Measurements from ENCODE around the gene CYSTM1. TPM values are rescaled to one million over a fixed set of nuclear protein-coding genes. Genes with fewer than 3 reads are reported as not detected.

CYSTM1 gene
- total RNA-seq, 1 experiment from 2014 or later = 93.5 TPM

DNA sequence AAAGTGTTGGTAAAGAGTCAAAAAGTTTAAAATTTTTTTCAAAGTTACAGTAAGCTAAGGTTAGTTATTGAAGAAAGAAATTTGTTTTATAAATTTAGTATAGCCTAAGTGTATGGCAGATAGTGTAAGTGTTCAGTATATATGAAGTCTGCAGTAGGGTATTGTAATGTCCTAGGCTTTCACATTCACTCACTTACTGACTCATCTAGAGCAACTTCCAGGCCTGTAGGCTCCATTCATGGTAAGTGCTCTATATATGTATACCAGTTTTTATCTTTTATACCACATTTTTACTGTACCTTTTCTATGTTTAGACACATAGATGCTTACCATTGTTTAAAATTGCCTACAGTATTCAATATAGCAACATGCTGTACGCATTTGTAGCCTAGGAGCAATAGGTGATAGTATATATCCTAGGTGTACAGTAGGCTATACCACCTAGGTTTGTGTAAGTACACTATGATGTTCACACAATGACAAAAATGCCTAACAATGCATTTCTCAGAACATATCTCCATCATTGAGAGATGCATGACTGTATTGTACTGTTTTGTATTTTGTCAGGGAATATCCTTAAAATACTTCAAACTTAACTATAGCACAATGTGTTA lies 38.5 kb downstream of the CYSTM1 start:
- Mint-ChIP-seq H3K36me3 (ENCODE audit: insufficient read depth, unreplicated experiment) (peaks cover 11% of the 10 kb centered on the region), H3K9me3 (ENCODE audit: unreplicated experiment) (no peaks in the 10 kb centered on the region), H3K27ac (ENCODE audit: unreplicated experiment) (no peak overlapping the region), H3K4me3 (ENCODE audit: unreplicated experiment) (no peak overlapping the region), H3K27me3 (ENCODE audit: insufficient read depth, unreplicated experiment) (no peaks in the 10 kb centered on the region), H3K4me1 (ENCODE audit: low read depth, unreplicated experiment) (peaks cover 24% of the 10 kb centered on the region)
- H3K9me3 ChIP-seq = no peaks in the 10 kb centered on the region
- DNase-seq = no peak
- no peak overlapping the region for H3K4me3 ChIP-seq (ENCODE audit: low read depth, low read length)
- no peak for TF ChIP-seq CTCF (IDR thresholded peaks at IDR 0.05; ENCODE audit: insufficient read depth in 1 of 2, low read depth in 1 of 2, low read length in 1 of 2, severe bottlenecking in 1 of 2, unreplicated experiment in 1 of 2)
- POLR2A ChIA-PET = no interaction called here
- H3K27me3 ChIP-seq (replicated peaks; ENCODE audit: control insufficient read depth, insufficient read depth, low read length) = no peaks in the 10 kb centered on the region
- CTCF ChIA-PET = no interaction called here
- no TSS peak for BruUV-seq (replicated peaks)
- H3K4me1 ChIP-seq = peaks cover 30% of the 10 kb centered on the region
- no peaks in the 10 kb centered on the region for H3K36me3 ChIP-seq (ENCODE audit: control insufficient read depth, insufficient read depth, low read length)
- intact Hi-C loops (cut with micrococcal nuclease; ENCODE audit: unreplicated experiment) = loop anchor here (10.0 kb wide), 1 partner anchor 431 kb away; the partner anchor contains the start of genes IK and NDUFA2

DNA sequence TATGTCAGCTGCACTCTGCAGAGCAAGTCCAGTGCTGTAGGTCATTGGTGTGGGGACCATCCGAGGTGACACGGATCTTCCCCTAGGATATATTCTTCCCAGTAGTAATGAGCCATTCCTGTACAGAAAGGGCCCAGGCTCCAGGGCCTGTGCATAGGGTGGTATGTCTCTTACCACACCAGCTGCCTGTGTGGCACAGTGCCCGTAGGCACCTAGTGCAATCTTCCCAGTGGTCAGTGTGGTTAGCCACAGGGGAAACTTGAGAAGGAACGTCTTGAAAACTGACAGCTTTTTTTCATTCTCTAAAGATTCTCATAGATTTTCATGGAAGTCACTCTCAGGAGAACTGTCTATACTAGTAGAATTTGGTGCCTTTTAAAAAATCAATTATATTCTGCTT lies 39.8 kb downstream of the CYSTM1 start:
- no peak for TF ChIP-seq CTCF (IDR thresholded peaks at IDR 0.05; ENCODE audit: insufficient read depth in 1 of 2, low read depth in 1 of 2, low read length in 1 of 2, severe bottlenecking in 1 of 2, unreplicated experiment in 1 of 2)
- no peaks in the 10 kb centered on the region for H3K27me3 Mint-ChIP-seq (ENCODE audit: insufficient read depth, unreplicated experiment)
- BruUV-seq (replicated peaks) = no TSS peak
- no peak overlapping the region for H3K4me3 ChIP-seq (ENCODE audit: low read depth, low read length)
- H3K4me1 Mint-ChIP-seq (ENCODE audit: low read depth, unreplicated experiment) = peaks cover 35% of the 10 kb centered on the region
- no peak for DNase-seq
- intact Hi-C loops (cut with micrococcal nuclease; ENCODE audit: unreplicated experiment) = loop anchor here (10.0 kb wide), 1 partner anchor 430 kb away; the partner anchor contains the start of genes IK and NDUFA2
- H3K4me3 Mint-ChIP-seq (ENCODE audit: unreplicated experiment) = no peak overlapping the region
- ChIA-PET CTCF (no interaction called here), POLR2A (no interaction called here)
- H3K27ac Mint-ChIP-seq (ENCODE audit: unreplicated experiment) = no peak overlapping the region
- no peaks in the 10 kb centered on the region for H3K36me3 ChIP-seq (ENCODE audit: control insufficient read depth, insufficient read depth, low read length)
- no peaks in the 10 kb centered on the region for H3K9me3 ChIP-seq
- H3K27me3 ChIP-seq (replicated peaks; ENCODE audit: control insufficient read depth, insufficient read depth, low read length) = no peaks in the 10 kb centered on the region
- H3K36me3 Mint-ChIP-seq (ENCODE audit: insufficient read depth, unreplicated experiment) = peaks cover 11% of the 10 kb centered on the region
- peaks cover 41% of the 10 kb centered on the region for H3K4me1 ChIP-seq
- no peaks in the 10 kb centered on the region for H3K9me3 Mint-ChIP-seq (ENCODE audit: unreplicated experiment)

DNA sequence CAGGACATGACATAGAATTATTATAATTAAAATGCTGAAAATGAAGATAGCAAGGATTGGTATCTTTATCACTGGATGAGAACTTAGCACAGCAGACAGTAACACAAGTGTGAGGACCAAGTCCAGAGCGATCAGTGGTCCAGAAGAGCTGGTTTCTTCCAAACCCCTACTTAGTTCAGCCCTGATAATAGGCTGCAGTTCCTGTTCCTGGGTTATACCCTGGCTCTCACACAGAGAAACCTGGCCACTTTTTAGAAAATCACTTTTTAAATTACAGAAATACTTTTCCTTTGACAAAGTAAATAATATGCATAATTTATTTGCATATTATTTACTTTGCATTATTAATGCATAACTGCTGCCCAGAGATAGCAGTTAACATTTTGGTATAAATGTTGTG lies 40.3 kb downstream of the CYSTM1 start:
- POLR2A ChIA-PET = no interaction called here
- DNase-seq = no peak
- H3K9me3 Mint-ChIP-seq (ENCODE audit: unreplicated experiment) = no peaks in the 10 kb centered on the region
- H3K36me3 Mint-ChIP-seq (ENCODE audit: insufficient read depth, unreplicated experiment) = peaks cover 11% of the 10 kb centered on the region
- no peaks in the 10 kb centered on the region for H3K9me3 ChIP-seq
- no TSS peak for BruUV-seq (replicated peaks)
- H3K4me1 ChIP-seq = peaks cover 45% of the 10 kb centered on the region
- no peaks in the 10 kb centered on the region for H3K27me3 ChIP-seq (replicated peaks; ENCODE audit: control insufficient read depth, insufficient read depth, low read length)
- H3K4me1 Mint-ChIP-seq (ENCODE audit: low read depth, unreplicated experiment) = peaks cover 39% of the 10 kb centered on the region
- no peaks in the 10 kb centered on the region for H3K27me3 Mint-ChIP-seq (ENCODE audit: insufficient read depth, unreplicated experiment)
- H3K36me3 ChIP-seq (ENCODE audit: control insufficient read depth, insufficient read depth, low read length) = no peaks in the 10 kb centered on the region
- no peak overlapping the region for H3K4me3 ChIP-seq (ENCODE audit: low read depth, low read length)
- CTCF ChIA-PET = interaction anchor here (0.6 to 1.5 kb wide), 2 partner anchors 71 to 131 kb away, joined by 4 read pairs; partner anchors contain the start of gene HBEGF
- H3K4me3 Mint-ChIP-seq (ENCODE audit: unreplicated experiment) = no peak overlapping the region
- no peak for TF ChIP-seq CTCF (IDR thresholded peaks at IDR 0.05; ENCODE audit: insufficient read depth in 1 of 2, low read depth in 1 of 2, low read length in 1 of 2, severe bottlenecking in 1 of 2, unreplicated experiment in 1 of 2)
- intact Hi-C loops (cut with micrococcal nuclease; ENCODE audit: unreplicated experiment) = loop anchor here (10.0 kb wide), 1 partner anchor 430 kb away; the partner anchor contains the start of genes IK and NDUFA2
- peak overlapping the region; percentile 41 for H3K27ac Mint-ChIP-seq (ENCODE audit: unreplicated experiment)

Data from Caco-2 (cell line).